Ramos (cell line): Measurements from ENCODE around the gene TRDMT1.
"Not testable (repeated sequence)": the region's sequence is repeated elsewhere in the genome, so short reads cannot be mapped to it uniquely, and the experiment has no call there.

ENCODE experiments used
- in situ Hi-C: fragments of 300-500 bp; cut with MboI; formaldehyde crosslinking; loops from one replicate; pipeline ENCODE4 v1.14.3; 2022; ENCODE audit warnings: low sequenced_read_pairs; ENCODE audit not compliant: unreplicated experiment

Gene TRDMT1

GRCh38 chr10:17143055-17143690 is 58.3 kb downstream of the TRDMT1 start:
- in situ Hi-C loops: no loop called here

- in situ Hi-C loops: no loop called here
Observed at GRCh38 chr10:17141504-17142229, 59.8 kb downstream of the TRDMT1 start.

GRCh38 chr10:17140386-17140761 is 61.1 kb downstream of the TRDMT1 start:
- in situ Hi-C loops: no loop called here

- in situ Hi-C loops: no loop called here
Observed at GRCh38 chr10:17138460-17139042, 62.9 kb downstream of the TRDMT1 start.

DNA sequence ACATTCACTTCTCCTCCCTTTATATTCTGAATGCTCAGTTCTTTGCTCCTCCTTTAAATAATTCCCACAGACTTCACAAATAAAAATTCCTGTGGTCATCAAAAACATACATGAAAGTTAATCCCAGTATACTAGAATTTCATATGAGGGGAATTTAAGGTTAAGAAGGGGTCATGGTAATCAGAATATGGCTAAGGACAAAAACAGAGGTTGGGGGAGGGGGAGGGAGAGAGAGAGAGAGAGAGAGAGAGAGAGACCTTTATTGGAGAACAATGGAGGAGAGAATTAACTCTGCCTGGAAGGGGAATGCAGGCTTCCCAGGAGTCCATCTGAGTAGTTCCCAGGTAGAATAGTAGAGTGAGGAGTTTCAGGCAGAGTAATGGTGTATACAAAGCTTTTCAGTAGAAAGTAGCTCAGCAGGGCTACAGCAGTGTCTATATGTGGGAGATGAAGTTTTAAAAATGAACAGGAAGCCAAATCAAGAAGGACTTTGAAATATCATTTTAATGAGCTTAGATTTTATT is 66.7 kb downstream of the TRDMT1 start:
- in situ Hi-C loops: no loop called here

DNA sequence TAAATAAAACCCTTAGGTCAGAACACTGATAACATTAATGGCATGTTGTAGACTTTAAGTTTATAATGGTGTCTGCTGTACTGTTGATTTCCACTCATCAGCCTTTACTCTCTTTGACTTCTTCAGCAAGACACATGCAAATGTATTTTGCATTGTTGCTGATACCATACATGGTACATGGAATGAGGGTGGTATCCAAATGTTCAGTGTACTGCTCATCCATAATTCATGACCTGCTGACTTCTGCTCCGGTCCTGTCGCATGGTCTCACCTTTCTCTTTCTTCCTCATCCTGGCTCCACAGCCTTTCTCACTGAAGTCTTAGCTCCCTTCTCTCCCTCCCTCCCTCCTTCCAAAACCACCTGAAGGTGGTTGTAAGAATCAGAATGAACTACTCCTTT is 67.2 kb downstream of the TRDMT1 start:
- in situ Hi-C loops: no loop called here

- in situ Hi-C loops: no loop called here
Observed at GRCh38 chr10:17129741-17130140, 71.7 kb downstream of the TRDMT1 start, which contains the start of gene CUBN. Gene CUBN, minus strand, starts transcription at chr10:17129811. Its CDS starts 46 bp downstream, at chr10:17129765.

DNA sequence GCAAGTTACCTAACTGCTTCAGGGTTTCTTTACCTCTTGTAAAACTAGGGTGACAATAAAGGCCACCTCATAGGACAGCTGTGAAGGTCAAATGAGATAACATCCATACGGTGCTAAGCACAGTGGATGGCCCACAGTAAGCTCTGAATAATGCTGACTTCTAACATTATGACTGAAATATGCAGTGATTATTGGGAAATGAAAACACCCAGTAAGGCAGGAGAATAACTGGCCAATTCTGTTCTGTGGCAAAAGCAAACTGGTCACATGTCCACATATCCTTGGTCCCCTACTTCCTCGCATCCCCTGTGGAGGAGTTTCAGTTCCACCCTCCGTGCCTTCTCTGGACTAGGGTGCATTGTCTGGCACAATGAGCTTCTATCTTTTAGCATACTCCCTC is 73.2 kb downstream of the TRDMT1 start:
- in situ Hi-C loops: no loop called here

GRCh38 chr10:17126327-17126726 is 75.1 kb downstream of the TRDMT1 start:
- in situ Hi-C loops: no loop called here

DNA sequence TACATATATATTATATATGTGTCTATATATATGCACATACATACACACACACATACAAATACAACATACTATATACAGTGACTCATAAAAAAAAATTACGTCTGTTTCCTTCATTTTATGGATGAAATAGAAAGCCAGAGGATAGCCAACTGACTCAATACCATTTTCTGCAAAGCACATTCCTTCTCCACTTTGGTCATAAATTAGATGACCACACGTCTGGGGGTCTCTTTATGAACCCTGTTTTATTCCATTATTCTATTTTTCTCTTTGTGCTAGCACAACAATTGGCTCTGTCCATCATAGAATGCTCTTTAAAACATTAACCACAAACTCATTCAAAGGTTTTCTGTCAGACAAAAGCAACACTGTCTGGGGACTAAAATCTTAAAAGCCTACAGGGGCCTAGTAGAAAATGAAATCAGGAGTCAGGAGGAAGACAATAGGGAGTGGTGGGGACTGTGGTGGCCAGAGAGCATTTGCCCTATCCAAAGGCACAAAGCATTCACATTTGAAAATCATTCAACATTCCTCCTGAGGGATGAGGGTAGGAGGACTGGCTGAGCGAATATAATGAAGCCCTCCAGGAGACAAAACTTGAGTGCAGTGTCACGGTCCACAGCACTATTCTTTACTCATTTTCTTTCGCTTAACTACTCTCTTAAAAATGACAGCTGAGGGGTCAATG is 76.1 kb downstream of the TRDMT1 start:
- in situ Hi-C loops: no loop called here

DNA sequence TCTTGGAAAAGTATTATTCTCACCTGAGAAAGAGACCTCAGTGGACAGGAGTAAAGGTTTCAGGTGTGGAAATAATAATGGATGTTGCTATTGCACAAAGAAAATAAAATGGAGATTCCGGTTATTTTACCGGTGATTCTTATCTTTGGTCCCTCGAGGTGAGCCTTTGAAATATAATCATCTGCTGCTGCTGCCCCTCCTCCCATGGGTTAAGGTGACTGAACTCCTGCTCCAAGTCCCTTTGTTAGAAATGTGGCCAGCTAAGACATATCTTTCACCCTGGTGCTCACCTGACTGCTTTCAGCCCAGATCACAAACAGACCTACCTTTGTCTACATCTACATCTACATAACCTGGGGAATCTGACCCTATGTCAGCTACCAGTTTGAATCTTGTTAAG is 77.5 kb downstream of the TRDMT1 start:
- in situ Hi-C loops: no loop called here

GRCh38 chr10:17122726-17123661 is 78.5 kb downstream of the TRDMT1 start:
- in situ Hi-C loops: no loop called here

DNA sequence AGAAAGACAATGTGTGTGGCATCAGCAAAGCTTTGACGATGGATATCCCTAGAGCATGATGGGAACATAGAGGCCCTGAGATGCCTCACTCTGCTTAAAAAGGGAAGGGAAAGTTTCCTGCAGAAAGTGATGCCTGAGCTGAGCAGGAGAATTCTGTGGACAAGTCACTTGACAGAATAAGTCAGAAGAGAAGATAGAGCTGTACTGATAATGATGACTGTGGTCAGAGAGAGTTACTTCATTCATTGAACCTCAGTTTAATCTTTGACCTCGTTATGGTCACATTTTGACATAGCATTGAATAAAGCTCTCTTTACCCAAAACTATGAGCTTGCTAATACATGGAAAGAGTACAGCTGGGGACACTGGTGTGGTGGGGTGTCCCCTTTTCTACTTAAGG is 79.4 kb downstream of the TRDMT1 start:
- in situ Hi-C loops: no loop called here

- in situ Hi-C loops: no loop called here
Observed at GRCh38 chr10:17120694-17121093, 80.8 kb downstream of the TRDMT1 start.

GRCh38 chr10:17119845-17120244 is 81.6 kb downstream of the TRDMT1 start:
- in situ Hi-C loops: no loop called here

GRCh38 chr10:17116193-17116592 is 85.3 kb downstream of the TRDMT1 start:
- in situ Hi-C loops: no loop called here

DNA sequence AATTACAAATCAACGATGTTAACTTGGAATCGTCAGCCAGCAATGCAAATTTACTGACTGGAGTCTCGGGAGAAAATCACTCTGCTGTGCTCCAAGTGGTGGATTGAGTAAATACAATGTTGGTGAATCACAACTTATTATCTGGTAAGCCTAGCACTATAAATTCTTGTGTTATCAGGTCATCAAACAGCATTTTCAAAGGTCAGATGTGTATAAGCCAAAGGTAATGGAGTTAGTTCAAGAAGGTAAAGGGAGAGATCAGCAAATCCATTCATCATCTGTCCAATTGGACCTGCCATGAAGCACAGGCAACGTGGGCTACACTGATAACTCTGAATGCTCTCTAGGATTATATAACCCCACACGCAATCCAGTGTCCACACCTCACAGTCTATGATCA is 85.8 kb downstream of the TRDMT1 start:
- in situ Hi-C loops: no loop called here

- in situ Hi-C loops: not testable (repeated sequence)
Observed at GRCh38 chr10:17114878-17115444, 86.5 kb downstream of the TRDMT1 start.

- in situ Hi-C loops: no loop called here
Observed at GRCh38 chr10:17113889-17114540, 87.5 kb downstream of the TRDMT1 start.
